AG08395 (cell line): ENCODE results near the gene OGDH.
"Not testable (repeated sequence)": the region's sequence is repeated elsewhere in the genome, so short reads cannot be mapped to it uniquely, and the experiment has no call there.

ENCODE experiments used
- DNase-seq: peaks from one replicate; pipeline ENCODE4 v3.0.0; 2012; ENCODE audit warnings: mixed read lengths, low spot score

OGDH gene

DNA sequence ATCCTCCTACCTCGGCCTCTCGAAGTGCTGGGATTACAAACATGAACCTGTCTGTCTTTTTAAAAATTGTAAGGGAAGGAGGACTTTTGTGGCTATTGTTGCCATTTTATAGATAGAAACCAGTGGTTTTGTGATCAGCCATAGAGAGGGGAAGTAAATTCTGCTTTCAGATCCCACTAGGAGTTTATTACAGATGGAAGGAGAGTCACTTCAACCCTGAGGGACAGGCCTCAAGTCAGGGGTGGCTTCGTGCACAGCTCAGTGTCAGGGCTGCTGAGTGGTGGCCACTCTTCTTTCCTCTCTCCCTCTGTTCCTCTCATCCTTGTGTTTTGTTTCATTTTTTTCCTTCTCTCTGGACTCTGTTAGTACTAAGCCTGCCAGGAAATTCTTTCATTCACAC lies 60.8 kb downstream of the OGDH start:
- DNase-seq, result no peak

DNA sequence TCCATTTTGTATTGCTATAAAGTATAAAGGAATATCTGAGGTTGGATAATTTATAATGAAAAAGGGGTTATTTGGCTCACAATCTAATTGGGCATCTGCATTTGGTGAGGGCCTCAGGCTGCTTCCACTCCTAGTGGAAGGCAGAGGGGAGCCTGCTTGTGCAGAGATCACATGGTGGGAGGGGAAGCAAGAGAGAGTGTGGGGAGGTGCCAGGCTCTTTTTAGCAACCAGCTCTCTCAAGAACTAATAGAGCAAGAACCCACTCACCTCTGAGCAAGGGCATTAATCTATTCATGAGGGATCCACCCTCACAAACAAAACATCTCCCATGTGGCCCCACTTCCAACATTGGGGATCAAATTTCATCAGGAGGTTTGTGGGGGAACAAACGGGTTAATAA lies 64.6 kb downstream of the OGDH start:
- no peak for DNase-seq

DNA sequence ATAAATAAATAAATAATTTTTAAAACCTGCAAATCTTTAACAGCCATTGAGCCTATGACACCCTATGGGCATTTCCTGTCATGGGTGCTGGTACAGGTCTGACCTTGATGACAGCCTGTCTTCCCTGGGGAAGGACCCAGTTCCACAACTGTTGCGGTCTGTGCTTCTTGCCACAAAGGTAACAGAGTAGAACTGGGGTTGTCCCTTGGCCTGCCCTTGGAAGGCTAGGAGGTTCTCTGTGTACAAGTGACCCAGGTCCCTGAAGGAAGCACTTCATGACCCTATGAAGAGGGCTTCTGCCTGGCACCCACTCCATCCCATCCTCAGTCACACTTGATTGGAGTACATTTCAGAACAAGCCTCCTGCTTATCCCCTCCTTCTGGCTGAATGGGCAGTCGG lies 66.9 kb downstream of the OGDH start:
- DNase-seq, result no peak

DNA sequence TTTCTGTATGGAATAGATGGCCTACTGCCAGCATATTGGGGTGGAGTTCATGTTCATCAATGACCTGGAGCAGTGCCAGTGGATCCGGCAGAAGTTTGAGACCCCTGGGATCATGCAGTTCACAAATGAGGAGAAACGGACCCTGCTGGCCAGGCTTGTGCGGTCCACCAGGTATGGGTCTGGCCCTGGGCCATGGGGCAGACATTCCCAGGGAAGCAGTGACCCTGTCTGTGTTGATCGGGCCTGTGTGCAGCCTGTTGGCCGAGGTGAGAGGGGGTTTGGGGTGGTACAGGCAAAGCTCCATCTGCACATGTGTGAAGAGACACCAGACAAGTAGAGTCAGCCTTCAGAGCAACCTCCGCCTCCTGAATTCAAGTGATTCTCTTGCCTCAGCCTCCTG lies 67.3 kb downstream of the OGDH start:
- DNase-seq, result no peak

DNA sequence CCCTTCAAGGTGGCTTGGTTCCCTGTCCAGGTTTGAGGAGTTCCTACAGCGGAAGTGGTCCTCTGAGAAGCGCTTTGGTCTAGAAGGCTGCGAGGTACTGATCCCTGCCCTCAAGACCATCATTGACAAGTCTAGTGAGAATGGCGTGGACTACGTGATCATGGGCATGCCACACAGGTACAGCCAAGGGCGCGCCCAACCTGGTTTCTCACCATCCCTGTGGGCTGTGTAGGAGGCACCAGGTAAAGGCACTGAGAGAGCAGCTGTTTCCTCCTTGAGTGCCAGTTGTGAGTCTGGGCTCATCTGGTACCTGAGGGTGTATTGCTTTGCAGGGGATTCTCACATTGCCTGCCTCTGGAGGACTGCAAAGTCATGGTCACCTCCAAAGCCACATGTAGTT lies 68.0 kb downstream of the OGDH start:
- DNase-seq, result no peak

DNA sequence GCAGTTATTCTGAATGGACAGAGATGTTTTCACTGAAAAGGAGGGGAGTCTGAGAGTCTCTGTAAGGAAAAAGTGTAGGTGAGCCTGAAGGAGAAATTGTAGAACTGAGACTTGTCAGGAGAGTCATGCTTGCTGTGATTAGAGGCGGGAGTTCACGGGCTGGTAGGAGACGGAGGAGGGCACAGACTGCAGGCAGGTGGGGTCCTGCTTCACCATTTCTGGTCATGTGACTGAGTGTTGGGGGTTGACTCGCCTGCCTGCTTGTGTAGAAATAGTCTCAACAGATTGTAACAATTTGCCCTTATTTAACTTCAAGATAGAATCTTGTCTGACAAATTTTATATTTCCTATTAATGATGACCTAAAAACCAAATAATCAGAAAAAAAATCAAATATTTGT lies 70.3 kb downstream of the OGDH start:
- no peak for DNase-seq

DNA sequence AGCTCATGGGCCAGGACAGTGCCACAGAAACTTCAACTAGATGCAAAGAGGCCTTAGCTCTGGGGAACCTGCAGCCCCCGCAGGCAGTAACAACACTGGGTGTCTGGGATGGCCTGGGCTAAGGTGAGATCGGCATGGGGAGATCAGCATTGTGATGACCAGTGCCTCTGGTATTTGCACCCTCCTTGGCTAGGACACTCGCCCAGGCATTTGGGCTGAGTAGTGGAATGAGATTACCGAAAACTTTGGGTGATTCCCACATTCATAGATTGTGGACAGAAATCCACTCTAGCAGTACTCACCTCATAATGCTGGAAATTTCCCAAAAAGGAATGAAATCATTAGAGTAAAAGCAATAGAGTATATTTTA lies 71.7 kb downstream of the OGDH start:
- no peak for DNase-seq

DNA sequence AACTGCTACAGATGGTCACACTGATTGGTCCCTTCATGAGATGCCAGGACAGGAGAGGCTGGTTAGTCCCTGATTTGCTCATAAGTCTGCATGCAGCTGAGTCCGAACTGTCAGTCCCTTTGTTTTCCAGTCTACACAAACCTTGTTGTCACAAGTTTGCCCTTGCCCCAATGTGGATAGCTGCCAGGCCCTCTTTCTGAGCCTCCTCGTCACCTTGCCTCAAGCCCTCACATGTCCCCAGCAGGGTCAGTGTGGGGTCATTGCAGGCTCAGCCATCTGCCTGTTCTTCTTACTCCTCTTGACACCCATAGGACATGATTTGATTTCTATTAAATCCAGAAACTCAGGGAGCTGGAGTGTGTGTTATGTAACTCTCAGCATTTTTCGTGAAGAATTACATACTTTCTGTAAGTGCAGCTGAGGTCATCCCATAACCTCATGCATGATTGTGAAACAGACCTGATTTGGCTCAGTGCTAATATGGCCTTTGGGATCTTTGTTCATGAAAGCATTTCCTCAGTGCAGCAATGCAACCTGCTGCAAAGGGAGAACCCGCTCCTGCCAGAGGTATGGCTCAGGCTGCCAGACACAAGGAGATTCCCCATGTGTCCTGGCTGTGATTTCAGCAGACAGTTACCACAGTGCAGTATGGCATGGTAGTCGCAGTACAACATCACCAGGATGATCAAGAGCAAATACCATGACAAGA lies 72.2 kb downstream of the OGDH start:
- DNase-seq, result peak; percentile 87

DNA sequence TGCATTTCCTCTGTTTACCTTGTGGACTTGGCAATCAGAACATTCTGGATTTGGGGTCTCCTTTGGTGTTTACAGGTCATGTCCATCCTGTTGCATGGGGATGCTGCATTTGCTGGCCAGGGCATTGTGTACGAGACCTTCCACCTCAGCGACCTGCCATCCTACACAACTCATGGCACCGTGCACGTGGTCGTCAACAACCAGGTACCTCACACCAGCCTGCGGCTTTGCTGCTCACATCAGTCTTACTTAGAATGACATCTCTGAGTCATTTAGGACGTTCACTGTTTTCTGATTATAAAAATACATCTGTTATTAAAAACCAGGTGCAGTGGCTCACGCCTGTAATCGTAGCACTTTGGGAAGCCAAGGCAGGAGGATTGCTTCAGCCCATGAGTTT lies 75.2 kb downstream of the OGDH start:
- no peak for DNase-seq

DNA sequence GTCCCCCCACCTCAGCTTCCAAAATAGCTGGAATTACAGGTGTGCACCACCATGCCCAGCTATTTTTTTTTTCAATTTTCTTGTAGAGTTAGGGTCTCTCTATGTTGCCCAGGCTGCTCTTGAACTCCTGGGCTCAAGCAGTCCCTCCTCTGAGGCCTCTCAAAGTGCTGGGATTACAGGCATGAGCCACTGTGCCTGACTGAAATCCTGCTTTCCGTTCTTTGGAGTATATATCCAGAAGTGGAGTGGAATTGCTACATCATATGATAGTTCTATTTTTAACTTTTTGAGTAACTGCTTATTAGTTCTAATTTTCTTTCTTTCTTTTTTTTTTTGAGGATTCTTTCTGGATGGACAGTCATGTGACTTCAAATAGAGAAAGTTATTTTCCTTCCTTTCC lies 79.3 kb downstream of the OGDH start:
- DNase-seq, result no peak

DNA sequence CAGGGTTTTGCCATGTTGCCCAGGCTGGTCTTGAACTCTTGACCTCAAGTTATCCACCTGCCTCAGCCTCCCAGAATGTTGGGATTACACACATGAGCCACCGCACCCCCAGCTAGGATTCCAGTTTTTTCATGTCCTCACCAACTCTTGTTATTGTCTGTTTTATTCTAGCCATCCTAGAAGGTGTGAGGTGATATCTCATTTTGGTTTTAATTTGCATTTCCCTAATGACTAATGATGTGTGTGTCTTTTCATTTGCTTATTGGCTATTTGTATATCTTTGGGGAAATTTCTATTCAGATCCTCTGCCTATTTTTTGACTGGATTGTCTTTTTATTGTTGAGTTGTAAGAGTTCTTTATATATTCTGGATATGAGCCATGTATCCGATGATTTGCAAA lies 83.0 kb downstream of the OGDH start:
- DNase-seq, result no peak

DNA sequence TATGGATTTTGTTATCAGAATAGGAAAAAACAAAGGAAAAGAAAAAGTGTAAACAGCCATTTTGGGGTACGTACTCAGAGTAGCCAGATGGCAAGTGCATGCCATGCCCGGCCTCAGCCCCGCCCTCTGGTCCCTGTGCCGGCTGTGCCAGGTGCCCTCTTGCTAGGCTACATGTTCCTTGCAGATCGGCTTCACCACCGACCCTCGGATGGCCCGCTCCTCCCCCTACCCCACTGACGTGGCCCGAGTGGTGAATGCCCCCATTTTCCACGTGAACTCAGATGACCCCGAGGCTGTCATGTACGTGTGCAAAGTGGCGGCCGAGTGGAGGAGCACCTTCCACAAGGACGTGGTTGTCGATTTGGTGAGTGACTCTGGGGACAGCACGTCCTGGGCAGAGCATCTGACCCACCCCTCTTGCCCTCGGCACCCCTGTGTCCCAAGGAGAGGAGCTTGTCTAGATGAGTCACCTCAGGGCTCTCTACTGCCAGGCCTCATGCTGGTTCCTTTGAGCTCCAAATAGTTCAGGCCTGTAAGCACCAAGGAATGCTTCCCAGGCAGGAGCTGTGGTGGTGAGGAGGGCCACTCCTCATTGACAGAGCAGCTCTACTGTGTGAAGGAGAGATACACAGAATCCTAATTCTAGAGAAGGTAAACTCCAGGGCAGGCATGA lies 87.3 kb downstream of the OGDH start:
- peak; percentile 91 for DNase-seq

DNA sequence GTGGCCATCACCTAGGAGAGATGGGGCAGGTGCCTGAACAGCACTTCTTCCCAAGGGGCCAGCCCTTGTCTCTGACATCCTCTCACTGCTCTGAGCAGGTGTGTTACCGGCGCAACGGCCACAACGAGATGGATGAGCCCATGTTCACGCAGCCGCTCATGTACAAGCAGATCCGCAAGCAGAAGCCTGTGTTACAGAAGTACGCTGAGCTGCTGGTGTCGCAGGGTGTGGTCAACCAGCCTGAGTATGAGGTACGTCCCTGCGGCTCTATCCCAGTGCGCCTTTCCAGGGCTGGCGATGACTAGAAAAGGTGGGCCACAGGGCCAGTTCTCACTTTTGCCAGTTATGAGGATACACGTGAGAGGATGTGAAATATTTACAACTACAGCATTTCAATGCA lies 87.9 kb downstream of the OGDH start:
- DNase-seq, result no peak

DNA sequence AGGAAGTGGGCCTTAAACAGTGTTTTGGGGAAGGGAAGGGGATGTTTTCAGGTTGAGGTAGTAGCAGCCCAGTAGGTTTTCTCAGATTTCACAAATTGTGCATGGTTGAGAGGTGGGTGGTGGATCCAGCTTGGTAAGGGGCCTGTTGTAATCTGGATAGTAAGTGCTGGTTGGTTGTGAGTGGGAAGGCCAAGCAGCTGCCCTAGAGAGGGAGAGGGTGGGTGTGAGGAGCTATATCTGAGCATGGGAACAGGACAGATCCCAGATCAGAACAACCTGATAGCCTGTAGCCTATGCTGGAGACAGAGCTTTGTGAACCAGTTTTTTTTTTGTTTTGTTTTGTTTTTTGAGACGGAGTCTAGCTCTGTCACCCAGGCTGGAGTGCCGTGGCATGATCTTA lies 88.3 kb downstream of the OGDH start:
- no peak for DNase-seq

DNA sequence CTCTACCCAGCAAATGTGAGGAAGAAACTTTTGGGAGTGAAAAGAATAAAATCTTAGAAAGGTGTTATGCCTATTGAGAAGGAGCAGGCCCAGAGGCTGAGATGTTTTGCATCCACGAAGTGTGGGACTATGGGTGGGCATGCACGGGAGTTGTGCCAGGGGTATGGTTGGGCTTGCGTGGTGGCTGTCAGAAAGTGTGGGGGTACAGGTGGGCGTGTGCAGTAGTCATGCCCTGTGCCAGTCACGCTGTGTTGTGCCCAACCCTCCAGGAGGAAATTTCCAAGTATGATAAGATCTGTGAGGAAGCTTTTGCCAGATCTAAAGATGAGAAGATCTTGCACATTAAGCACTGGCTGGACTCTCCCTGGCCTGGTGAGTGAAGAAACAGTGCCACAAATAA lies 89.3 kb downstream of the OGDH start:
- DNase-seq, result no peak

DNA sequence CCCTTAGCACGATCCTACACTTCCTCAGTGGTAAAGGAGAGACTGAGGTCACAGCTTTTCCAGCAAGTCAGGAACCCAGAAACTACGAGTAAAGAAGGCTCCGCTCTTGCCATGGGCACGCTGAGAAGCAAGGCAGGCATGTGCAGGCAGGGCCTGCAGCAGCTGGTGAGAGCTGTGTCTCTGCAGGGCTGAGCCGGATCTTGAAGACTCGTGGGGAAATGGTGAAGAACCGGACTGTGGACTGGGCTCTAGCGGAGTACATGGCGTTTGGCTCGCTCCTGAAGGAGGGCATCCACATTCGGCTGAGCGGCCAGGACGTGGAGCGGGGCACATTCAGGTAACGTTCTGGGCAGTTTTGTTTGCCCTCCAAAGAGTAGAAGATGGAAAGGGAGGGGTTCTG lies 90.3 kb downstream of the OGDH start:
- DNase-seq, result no peak

DNA sequence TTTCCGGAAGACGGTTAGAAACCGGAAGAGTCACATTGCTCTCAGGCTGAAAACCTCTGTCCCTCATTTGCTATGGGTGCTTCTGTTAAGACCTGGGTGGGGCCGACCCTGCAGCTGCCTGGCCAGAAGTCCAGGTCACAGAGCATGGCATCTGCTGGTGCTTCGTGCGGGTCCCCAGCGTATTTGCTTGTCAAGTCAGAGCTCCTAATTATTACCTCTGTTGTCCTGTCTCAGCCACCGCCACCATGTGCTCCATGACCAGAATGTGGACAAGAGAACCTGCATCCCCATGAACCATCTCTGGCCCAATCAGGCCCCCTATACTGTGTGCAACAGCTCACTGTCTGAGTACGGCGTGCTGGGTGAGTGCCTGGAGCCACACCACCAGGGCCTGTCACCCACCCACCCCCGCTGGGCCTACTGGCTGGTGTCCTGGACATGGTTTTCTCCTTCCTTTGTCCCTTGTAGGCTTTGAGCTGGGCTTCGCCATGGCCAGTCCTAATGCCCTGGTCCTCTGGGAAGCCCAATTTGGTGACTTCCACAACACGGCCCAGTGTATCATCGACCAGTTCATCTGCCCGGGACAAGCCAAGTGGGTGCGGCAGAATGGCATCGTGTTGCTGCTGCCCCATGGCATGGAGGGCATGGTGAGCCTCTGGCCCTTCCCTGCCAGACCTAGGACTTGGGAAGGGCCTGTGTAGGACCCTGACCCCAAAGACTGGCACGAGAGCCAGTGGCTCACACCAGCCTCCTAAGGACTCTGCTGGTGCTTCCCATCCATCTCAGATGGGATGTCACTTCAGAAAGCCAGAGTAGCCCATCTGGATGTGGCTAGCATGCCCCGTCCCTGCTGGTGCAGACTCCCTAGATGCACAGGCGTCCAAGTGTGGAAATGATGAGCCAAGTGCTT lies 91.0 kb downstream of the OGDH start:
- no peak for DNase-seq

DNA sequence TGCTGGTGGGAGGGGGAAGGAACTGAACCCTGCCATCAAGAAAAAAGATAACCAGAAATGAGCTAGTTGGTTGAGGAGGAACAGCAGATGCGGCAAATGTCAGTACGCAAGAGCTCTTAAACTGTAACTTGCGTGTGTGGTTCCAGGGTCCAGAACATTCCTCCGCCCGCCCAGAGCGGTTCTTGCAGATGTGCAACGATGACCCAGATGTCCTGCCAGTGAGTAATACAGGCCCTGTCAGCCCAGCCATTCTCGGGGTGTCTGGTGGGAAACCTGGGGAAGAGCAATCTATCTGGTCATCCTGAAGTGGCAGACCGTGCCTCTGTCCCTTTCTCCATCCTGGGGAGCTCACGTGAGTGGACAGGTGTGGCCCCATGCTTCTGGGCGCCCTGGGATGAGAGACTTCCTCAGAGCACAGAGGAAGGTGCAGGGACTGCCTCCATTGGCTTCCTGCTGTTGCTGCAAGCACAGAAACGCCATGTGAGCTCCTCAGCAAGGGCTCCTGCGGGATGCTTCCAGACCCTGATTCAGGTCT lies 91.7 kb downstream of the OGDH start:
- no peak for DNase-seq

DNA sequence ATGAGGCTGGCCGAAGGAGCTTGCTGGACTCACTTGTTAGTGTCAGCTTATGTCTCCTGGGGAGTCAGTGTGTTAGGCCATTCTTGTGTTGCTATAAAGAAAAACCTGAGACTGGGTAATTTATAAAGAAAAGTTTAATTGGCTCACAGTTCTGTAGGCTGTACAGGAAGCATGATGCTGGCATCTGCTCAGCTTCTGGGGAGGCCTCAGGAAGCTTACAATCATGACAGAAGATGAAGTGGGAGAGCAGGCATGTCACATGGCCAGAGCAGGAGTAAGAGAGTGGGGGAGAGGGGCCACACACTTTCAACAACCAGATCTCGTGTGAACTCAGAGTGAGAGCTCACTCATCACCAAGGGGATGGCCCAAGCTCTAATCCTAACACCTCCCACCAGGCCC lies 93.2 kb downstream of the OGDH start:
- not testable (repeated sequence) for DNase-seq

DNA sequence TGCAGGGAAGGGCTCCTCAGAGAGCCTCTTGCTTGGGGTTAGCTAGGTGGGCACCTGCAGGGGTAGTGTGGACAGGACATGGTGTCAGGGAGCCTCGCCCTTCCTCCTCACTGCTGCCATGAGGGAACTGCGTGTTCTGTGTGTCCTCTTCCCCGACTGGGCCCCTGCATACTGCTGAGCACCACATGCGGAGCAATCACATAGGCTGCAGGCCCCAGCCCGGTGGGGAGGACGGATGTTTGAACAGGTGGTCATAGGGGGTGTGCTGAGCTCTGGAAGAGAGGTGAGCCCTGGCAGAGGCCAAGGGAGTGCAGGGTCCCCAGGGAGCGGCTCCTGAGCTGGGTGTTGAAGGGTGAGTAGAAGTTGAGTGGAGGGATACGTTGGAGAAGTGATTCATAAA lies 93.9 kb downstream of the OGDH start:
- DNase-seq, result no peak

DNA sequence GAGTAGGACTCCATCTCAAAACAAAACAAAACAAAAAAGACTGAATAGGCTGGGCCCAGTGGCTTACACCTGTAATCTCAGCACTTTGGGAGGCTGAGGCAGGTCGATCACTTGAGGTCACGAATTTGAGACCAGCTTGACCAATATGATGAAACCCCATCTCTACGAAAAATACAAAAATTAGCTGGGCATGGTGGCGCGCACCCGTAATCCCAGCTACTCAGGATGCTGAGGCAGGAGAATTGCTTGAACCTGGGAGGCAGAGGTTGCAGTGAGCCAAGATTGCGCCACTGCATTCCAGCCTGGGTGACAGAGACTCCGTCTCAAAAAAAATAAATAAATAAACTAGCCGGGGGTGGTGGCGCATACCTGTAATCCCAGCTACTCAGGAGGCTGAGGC lies 97.0 kb downstream of the OGDH start:
- not testable (repeated sequence) for DNase-seq

DNA sequence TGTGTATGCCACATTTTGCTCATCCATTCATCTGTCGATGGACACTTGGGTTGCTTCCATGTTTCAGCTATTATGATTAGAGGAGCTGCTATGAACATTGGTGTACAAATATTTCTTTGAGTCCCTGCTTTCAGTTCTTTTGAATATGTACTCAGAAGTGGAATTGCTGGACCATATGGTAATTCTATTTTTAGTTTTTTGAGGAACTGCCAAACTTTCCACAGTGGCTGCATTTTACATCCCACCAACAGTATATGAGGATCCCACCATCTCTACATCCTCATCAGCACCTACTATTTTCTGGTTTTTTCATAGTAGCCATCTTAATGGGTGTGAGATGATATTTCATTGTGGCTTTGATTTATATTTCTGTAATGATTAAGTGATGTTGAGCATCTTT lies 97.5 kb downstream of the OGDH start:
- no peak for DNase-seq

DNA sequence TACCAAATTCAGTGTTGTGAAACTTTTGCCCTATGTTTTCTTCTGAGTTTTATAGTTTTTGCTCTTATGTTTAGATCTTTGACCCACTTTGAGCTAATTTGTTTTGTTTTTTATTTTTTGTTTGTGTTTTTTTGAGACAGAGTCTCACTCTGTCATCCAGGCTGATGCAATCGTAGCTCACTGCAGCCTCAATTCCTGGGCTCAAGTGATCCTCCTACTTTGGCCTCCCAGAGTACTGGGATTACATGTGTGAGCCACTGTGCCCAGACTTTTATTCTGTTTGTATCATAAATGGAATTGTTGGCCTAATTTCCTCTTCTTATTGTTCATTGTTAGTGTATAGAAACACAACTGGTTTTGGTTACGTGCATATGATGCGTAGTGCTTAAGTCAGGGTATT lies 99.0 kb downstream of the OGDH start:
- DNase-seq, result no peak
